Endothelial cell of umbilical vein (primary cell): Measurements from ENCODE around the gene A3GALT2.

Experiments
- EZH2 ChIP-seq: IDR thresholded peaks from 2 replicates; pipeline ENCODE4 v1.6.1; 2012; ENCODE audit warnings: borderline replicate concordance, low read depth, mild to moderate bottlenecking, moderate library complexity, low read length, inconsistent platforms; ENCODE audit not compliant: severe bottlenecking
- FOS ChIP-seq: IDR thresholded peaks from 2 replicates; pipeline ENCODE4 v1.6.1; 2011; ENCODE audit warnings: mild to moderate bottlenecking, low read length, moderate library complexity, borderline replicate concordance; ENCODE audit not compliant: insufficient read depth
- JUN ChIP-seq: IDR thresholded peaks from 2 replicates; pipeline ENCODE4 v1.6.1; 2011; ENCODE audit warnings: borderline replicate concordance, low read depth; ENCODE audit not compliant: insufficient read length, insufficient read depth
- MYC ChIP-seq: IDR thresholded peaks from one replicate; pipeline ENCODE4 v1.6.1; 2011; ENCODE audit warnings: mild to moderate bottlenecking, low read depth, low read length
- POLR2A ChIP-seq: IDR thresholded peaks from 2 replicates; pipeline ENCODE4 v1.6.1; 2012; ENCODE audit warnings: low read depth, mild to moderate bottlenecking, control low read depth, low read length
- POLR2AphosphoS5 ChIP-seq: IDR thresholded peaks from 2 replicates; pipeline ENCODE4 v1.6.1; 2012; ENCODE audit warnings: low read depth, mild to moderate bottlenecking, control low read depth, low read length, moderate library complexity; ENCODE audit not compliant: insufficient read depth
- TF ChIP-seq, protein P1 (sequence below), 2 donors: IDR thresholded peaks; 1 replicate in 1 of 2; 2 replicates in 1 of 2; pipeline ENCODE4 v1.5.1; 2011; ENCODE audit warnings: low read length in 2 of 2, mild to moderate bottlenecking in 2 of 2, moderate library complexity in 2 of 2, control low read depth in 1 of 2, inconsistent platforms in 1 of 2, low read depth in 1 of 2; ENCODE audit not compliant: insufficient read depth in 1 of 2; ENCODE audit errors: extremely low read depth in 1 of 2
- TF ChIP-seq, protein P2 (sequence below): IDR thresholded peaks from 2 replicates; pipeline ENCODE4 v1.6.1; 2011; ENCODE audit not compliant: insufficient read depth, insufficient read length

DNA sequence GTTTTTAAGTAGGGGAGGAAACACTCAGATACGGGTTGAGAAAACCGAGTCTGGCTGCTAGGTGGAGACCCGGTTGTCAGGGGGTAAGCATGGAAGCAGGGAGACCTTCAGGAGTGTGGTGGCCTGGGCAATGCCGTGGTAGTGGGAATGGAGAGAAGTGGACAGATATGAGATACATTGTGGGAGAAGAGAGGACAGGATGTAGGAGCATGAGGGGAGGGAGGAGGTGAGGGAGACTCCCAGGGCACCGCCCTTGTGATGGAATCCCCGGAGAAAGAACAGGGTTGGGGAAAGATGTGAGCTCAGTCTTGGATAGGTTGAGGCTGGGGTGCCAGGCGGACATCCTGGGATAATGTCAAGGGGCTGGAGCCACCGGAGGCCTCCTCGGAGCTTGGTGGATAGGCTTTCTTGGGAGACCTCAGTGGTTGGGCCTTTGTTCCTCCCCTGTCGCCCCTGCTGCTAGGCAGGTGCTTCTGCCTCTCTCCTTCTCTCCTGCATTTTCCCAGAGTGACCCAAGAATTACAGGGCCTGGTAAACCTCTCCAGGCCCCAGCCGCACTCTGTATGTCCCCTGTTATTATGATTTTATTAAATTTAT is 43.3 kb downstream of the A3GALT2 start:
- TF ChIP-seq, protein P1, sequence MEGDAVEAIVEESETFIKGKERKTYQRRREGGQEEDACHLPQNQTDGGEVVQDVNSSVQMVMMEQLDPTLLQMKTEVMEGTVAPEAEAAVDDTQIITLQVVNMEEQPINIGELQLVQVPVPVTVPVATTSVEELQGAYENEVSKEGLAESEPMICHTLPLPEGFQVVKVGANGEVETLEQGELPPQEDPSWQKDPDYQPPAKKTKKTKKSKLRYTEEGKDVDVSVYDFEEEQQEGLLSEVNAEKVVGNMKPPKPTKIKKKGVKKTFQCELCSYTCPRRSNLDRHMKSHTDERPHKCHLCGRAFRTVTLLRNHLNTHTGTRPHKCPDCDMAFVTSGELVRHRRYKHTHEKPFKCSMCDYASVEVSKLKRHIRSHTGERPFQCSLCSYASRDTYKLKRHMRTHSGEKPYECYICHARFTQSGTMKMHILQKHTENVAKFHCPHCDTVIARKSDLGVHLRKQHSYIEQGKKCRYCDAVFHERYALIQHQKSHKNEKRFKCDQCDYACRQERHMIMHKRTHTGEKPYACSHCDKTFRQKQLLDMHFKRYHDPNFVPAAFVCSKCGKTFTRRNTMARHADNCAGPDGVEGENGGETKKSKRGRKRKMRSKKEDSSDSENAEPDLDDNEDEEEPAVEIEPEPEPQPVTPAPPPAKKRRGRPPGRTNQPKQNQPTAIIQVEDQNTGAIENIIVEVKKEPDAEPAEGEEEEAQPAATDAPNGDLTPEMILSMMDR (IDR thresholded peaks at IDR 0.05; ENCODE audit: extremely low read depth in 1 of 2, insufficient read depth in 1 of 2, low read depth in 1 of 2, low read length in 2 of 2), result no peak
- TF ChIP-seq POLR2A (no peak), MYC (no peak), EZH2 (no peak), POLR2AphosphoS5 (no peak), JUN (no peak), FOS (no peak)
- TF ChIP-seq, protein P2, sequence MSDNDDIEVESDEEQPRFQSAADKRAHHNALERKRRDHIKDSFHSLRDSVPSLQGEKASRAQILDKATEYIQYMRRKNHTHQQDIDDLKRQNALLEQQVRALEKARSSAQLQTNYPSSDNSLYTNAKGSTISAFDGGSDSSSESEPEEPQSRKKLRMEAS, result no peak
